A549 (cell line): ENCODE results near the gene TTC33. TPM values are rescaled to one million over a fixed set of nuclear protein-coding genes. Genes with fewer than 3 reads are reported as not detected.

Source experiments
- ATAC-seq, 2 experiments: fragments of 200-7000 bp in 1 of 2; fragments of >200 bp in 1 of 2; cut with Nextera tagmentation in 1 of 2; cut with Tn5 transposase in 1 of 2; 3 replicates each; pipeline versions ENCODE4 v1.8.0 to v1.9.1; 2018 to 2020; ENCODE audit warnings: mild to moderate bottlenecking in 1 of 2, moderate library complexity in 1 of 2
- CTCF ChIA-PET: fragments of 300-600 bp; sonication (Branson Sonifier 250); formaldehyde crosslinking; extraction: SDS; loops from one replicate; lab custom pipeline; 2021; ENCODE audit warnings: antibody characterized with exemption, inconsistent platforms; lab: Yijun Ruan, JAX
- POLR2A ChIA-PET: fragments of 350-600 bp; formaldehyde crosslinking; extraction: SDS; loops from one replicate; lab custom pipeline; 2021; ENCODE audit warnings: antibody characterized with exemption, inconsistent platforms; lab: Yijun Ruan, JAX
- DNase-seq, 2 experiments: peaks; one replicate each; pipeline versions ENCODE4 v3.0.0 to v3.0.0-alpha.2; 2011 to 2016; ENCODE audit warnings: low read depth in 1 of 2, low spot score in 1 of 2
- FAIRE-seq: peaks from 2 replicates; lab custom pipeline; 2011; peaks lifted over from hg19 to GRCh38; lab: Jason Lieb, UNC
- H3K27ac ChIP-seq, 2 experiments: fragments of >200 bp; sonication (Bioruptor Twin); formaldehyde crosslinking; 3 replicates each; pipeline ENCODE4 v1.5.1; 2016 to 2017
- H3K4me1 ChIP-seq: fragments of >200 bp; sonication (Bioruptor Twin); formaldehyde crosslinking; 3 replicates; pipeline ENCODE4 v1.6.1; 2016
- H3K4me2 ChIP-seq: fragments of >200 bp; sonication (Bioruptor Twin); formaldehyde crosslinking; 3 replicates; pipeline ENCODE4 v1.6.1; 2016
- H3K4me3 ChIP-seq: fragments of >200 bp; sonication (Bioruptor Twin); formaldehyde crosslinking; 3 replicates; pipeline ENCODE4 v1.5.1; 2016
- H3K9me3 ChIP-seq: fragments of >200 bp; sonication (Bioruptor Twin); formaldehyde crosslinking; 3 replicates; pipeline ENCODE4 v1.6.1; 2016
- BCL3 ChIP-seq: fragments of >200 bp; sonication (Bioruptor Twin); formaldehyde crosslinking; IDR thresholded peaks from 3 replicates; pipeline ENCODE4 v1.6.1; 2016
- CBX2 ChIP-seq: fragments of 200-600 bp; sonication (generic); IDR thresholded peaks from 2 replicates; pipeline ENCODE4 v1.6.1; 2016; ENCODE audit warnings: low read depth, mild to moderate bottlenecking, borderline replicate concordance
- CEBPB ChIP-seq, 2 experiments: fragments of >200 bp in 1 of 2; sonication (Bioruptor Twin) in 1 of 2; formaldehyde crosslinking in 1 of 2; IDR thresholded peaks; 2 replicates each; pipeline ENCODE4 v1.6.1; 2012 to 2016
- EHF ChIP-seq: fragments of 250-450 bp; sonication (Bioruptor Pico); IDR thresholded peaks from 2 replicates; pipeline ENCODE4 v1.5.0; 2020; ENCODE audit warnings: mild to moderate bottlenecking
- ELK1 ChIP-seq: fragments of 150-350 bp; IDR thresholded peaks from 2 replicates; pipeline ENCODE4 v1.6.1; 2014; ENCODE audit warnings: low read depth, mild to moderate bottlenecking, low read length
- EP300 ChIP-seq, 2 experiments: fragments of >200 bp; sonication (Bioruptor Twin); formaldehyde crosslinking; IDR thresholded peaks; 2 replicates in 1 of 2; 3 replicates in 1 of 2; pipeline ENCODE4 v1.6.1; 2016 to 2017
- ESRRA ChIP-seq: fragments of 150-350 bp; IDR thresholded peaks from 2 replicates; pipeline ENCODE4 v1.6.1; 2014; ENCODE audit warnings: mild to moderate bottlenecking, low read length, borderline replicate concordance
- FOXS1 ChIP-seq: fragments of 250-450 bp; sonication (Bioruptor Pico); IDR thresholded peaks from 2 replicates; pipeline ENCODE4 v1.5.0; 2020; ENCODE audit warnings: mild to moderate bottlenecking, moderate library complexity
- HOXB13 ChIP-seq: fragments of 250-450 bp; sonication (Bioruptor Pico); IDR thresholded peaks from 2 replicates; pipeline ENCODE4 v1.5.0; 2020; ENCODE audit warnings: low read depth, mild to moderate bottlenecking, moderate library complexity
- JUNB ChIP-seq: fragments of >200 bp; sonication (Bioruptor Twin); formaldehyde crosslinking; IDR thresholded peaks from 2 replicates; pipeline ENCODE4 v1.6.1; 2016
- NFE2L2 ChIP-seq: fragments of 150-350 bp; conservative IDR thresholded peaks from 2 replicates; pipeline ENCODE4 v1.6.1; 2014; ENCODE audit warnings: low read length
- POLR2A ChIP-seq: IDR thresholded peaks from 2 replicates; pipeline ENCODE4 v1.6.1; 2012; ENCODE audit warnings: mild to moderate bottlenecking, low read length
- RARB ChIP-seq: fragments of 250-450 bp; sonication (Bioruptor Pico); IDR thresholded peaks from 2 replicates; pipeline ENCODE4 v1.8.0; 2021; ENCODE audit warnings: mild to moderate bottlenecking, moderate library complexity
- RFX5 ChIP-seq: fragments of 450-650 bp; IDR thresholded peaks from 2 replicates; pipeline ENCODE4 v1.7.1; 2014; ENCODE audit warnings: antibody characterized with exemption, mild to moderate bottlenecking, moderate library complexity
- RNF2 ChIP-seq: fragments of 200-600 bp; sonication (generic); IDR thresholded peaks from 2 replicates; pipeline ENCODE4 v1.6.1; 2016; ENCODE audit warnings: low read depth, mild to moderate bottlenecking, antibody characterized with exemption, moderate library complexity, borderline replicate concordance
- ZFP36 ChIP-seq: fragments of 450-650 bp; IDR thresholded peaks from 2 replicates; pipeline ENCODE4 v1.6.1; 2014; ENCODE audit warnings: borderline replicate concordance; ENCODE audit not compliant: partially characterized antibody
- ZSCAN20 ChIP-seq: fragments of 250-450 bp; sonication (Bioruptor Pico); IDR thresholded peaks from 2 replicates; pipeline ENCODE4 v1.8.0; 2022; ENCODE audit warnings: mild to moderate bottlenecking, moderate library complexity
- WGBS: methylation state at CpG from one replicate; pipeline ENCODE4 v1.1.6; 2017; ENCODE audit errors: missing lambda C conversion rate; 5-methylcytosine and 5-hydroxymethylcytosine counted together
- polyA plus RNA-seq, 4 experiments: library from polyadenylated mRNA; depleted of rRNA in 3 of 4; stranded (reverse); fragments of >200 nt; fragmentation: RNase III in 1 of 4; extraction: RNeasy Plus Mini Kit Qiagen cat#74134 plus additional on column Dnase treatment in 1 of 4; gene quantifications; 2 replicates in 3 of 4; 3 replicates in 1 of 4; pipeline ENCODE4 v1.2.3, GENCODE V29; 2011 to 2017
- TF ChIP-seq, protein P1 (sequence below): fragments of >200 bp; sonication (Bioruptor Twin); formaldehyde crosslinking; IDR thresholded peaks from 2 replicates; pipeline ENCODE4 v1.6.1; 2016
- TF ChIP-seq, protein P2 (sequence below): IDR thresholded peaks from 2 replicates; pipeline ENCODE4 v1.6.1; 2012
- TF ChIP-seq, protein P3 (sequence below): IDR thresholded peaks from 2 replicates; pipeline ENCODE4 v1.6.1; 2012; ENCODE audit warnings: low read depth, borderline replicate concordance
- TF ChIP-seq, protein P4 (sequence below): fragments of 250-450 bp; sonication (Bioruptor Pico); IDR thresholded peaks from 2 replicates; pipeline ENCODE4 v1.5.0; 2020; ENCODE audit warnings: low read depth, mild to moderate bottlenecking, moderate library complexity

Gene TTC33
- polyA plus RNA-seq, 2 of the 4 experiments (the other 2 are of a cell fraction) = 17.1 to 19.8 TPM

DNA sequence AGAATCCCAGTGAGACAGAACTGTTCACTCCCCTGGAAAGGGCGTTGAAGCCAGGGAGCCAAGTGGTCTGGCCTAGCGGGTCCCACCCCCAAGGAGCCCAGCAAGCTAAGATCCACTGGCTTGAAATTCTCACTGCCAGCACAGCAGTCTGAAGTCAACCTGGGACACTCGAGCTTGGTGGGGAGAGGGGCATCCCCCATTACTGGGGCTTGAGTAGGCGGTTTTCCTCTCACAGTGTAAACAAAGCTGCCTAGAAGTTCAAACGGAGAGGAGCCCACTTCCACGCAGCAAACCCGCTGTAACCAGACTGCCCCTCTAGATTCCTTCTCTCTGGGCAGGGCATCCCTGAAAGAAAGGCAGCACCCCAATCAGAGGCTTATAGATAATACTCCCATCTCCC is 121.2 kb downstream of the TTC33 start:
- POLR2A ChIA-PET = no interaction called here
- no peak for DNase-seq
- WGBS = 72% methylated on average over 7 of the region's 7 CpGs
- H3K4me1 ChIP-seq = no peaks in the 10 kb centered on the region
- H3K4me3 ChIP-seq = no peak overlapping the region
- no peak for ATAC-seq
- no peak for TF ChIP-seq ESRRA
- CTCF ChIA-PET = interaction anchor here (0.8 kb wide), 1 partner anchor 19 kb away, joined by 3 read pairs; no protein-coding TSS in a partner anchor
- no peak overlapping the region for H3K27ac ChIP-seq
- H3K9me3 ChIP-seq = peaks cover 7% of the 10 kb centered on the region; the same call in 1 of the 3 replicates
- no peak for FAIRE-seq
- no peak overlapping the region for H3K4me2 ChIP-seq

DNA sequence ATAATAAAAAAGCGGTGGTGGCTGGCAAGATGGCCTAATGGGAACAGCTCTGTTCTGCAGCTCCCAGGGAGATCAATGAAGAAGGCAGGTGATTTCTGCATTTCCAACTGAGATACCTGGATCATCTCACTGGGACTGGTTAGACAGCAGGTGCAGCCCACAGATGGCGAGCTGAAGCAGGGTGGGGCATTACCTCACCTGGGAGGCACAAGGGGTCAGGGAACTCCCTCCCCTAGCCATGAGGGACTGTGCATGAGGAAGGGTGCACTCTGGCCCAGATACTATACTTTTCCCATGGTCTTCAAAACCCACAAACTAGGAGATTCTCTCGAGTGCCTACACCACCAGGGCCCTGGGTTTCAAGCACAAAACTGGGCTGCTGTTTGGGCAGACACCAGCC is 121.6 kb downstream of the TTC33 start:
- no peak overlapping the region for H3K4me3 ChIP-seq
- 54% methylated on average over 3 of the region's 3 CpGs for WGBS
- CTCF ChIA-PET = no interaction called here
- no peaks in the 10 kb centered on the region for H3K4me1 ChIP-seq
- TF ChIP-seq, protein P1, sequence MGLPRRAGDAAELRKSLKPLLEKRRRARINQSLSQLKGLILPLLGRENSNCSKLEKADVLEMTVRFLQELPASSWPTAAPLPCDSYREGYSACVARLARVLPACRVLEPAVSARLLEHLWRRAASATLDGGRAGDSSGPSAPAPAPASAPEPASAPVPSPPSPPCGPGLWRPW = no peak
- TF ChIP-seq EP300 (IDR thresholded peaks at IDR 0.05) (no peak), HOXB13 (no peak), BCL3 (no peak), ZFP36 (no peak), NFE2L2 (no peak), FOXS1 (no peak), CEBPB (IDR thresholded peaks at IDR 0.05) (no peak)
- TF ChIP-seq, protein P2, sequence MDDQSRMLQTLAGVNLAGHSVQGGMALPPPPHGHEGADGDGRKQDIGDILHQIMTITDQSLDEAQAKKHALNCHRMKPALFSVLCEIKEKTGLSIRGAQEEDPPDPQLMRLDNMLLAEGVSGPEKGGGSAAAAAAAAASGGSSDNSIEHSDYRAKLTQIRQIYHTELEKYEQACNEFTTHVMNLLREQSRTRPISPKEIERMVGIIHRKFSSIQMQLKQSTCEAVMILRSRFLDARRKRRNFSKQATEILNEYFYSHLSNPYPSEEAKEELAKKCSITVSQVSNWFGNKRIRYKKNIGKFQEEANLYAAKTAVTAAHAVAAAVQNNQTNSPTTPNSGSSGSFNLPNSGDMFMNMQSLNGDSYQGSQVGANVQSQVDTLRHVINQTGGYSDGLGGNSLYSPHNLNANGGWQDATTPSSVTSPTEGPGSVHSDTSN = no peak
- TF ChIP-seq, protein P3, sequence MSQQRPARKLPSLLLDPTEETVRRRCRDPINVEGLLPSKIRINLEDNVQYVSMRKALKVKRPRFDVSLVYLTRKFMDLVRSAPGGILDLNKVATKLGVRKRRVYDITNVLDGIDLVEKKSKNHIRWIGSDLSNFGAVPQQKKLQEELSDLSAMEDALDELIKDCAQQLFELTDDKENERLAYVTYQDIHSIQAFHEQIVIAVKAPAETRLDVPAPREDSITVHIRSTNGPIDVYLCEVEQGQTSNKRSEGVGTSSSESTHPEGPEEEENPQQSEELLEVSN = no peak
- POLR2A ChIA-PET = no interaction called here
- DNase-seq (no peak), ATAC-seq (no peak), FAIRE-seq (no peak)
- no peak overlapping the region for H3K27ac ChIP-seq
- H3K4me2 ChIP-seq = no peak overlapping the region
- 0 out of 3 replicates have a peak, but pooled peaks cover 5% of the 10 kb centered on the region for H3K9me3 ChIP-seq

DNA sequence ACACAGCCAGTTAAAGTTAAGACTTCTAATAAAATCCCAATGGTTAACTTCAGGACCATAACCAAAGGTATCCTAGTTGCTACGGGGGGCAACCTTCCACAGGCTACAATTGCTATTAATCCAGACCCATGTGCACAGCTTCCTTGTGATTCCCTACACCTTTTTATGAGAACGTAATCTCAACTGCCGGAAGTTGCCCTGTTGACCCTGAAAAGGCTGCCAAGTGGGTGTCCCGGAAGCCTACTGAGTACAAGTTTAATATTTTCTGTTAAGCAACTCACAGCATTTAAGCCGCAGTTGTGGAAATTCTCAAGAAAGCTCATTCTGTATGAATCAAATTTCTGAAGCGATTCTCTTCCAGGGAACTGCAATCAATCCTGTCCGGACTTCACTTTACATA is 124.5 kb downstream of the TTC33 start:
- Histone ChIP-seq H3K27ac (no peak overlapping the region), H3K4me2 (no peak overlapping the region), H3K4me3 (no peak overlapping the region), H3K4me1 (no peaks in the 10 kb centered on the region), H3K9me3 (no peaks in the 10 kb centered on the region)
- 65% methylated on average over 7 of the region's 7 CpGs for WGBS
- POLR2A ChIA-PET = no interaction called here
- TF ChIP-seq JUNB = no peak
- no peak for DNase-seq
- FAIRE-seq = no peak
- CTCF ChIA-PET = interaction anchor here (0.8 to 1.6 kb wide), 2 partner anchors 10 to 683 kb away, joined by 3 to 4 read pairs; no protein-coding TSS in a partner anchor
- no peak for ATAC-seq

DNA sequence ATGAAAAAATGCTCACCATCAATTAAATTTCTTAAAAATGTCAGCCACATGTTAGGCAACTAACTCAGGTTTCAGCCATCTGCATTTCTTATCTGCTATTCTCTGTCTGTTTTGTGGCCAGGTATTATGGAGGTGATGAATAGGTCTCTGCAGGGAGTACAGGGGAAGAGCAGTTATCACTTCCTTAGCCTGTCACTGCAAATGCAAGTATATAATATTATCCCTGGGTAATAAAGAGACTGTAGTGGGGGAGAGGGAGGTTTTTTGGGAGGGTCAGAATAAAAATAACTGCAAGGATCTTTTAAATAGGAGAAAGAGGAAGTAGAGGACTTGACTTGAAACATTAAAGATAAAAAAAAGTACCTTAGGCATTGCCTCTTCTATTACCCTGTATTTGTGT is 125.6 kb downstream of the TTC33 start:
- no peak overlapping the region for H3K4me3 ChIP-seq
- ChIA-PET POLR2A (no interaction called here), CTCF (interaction anchor here (1.6 kb wide), 1 partner anchor 682 kb away, joined by 3 read pairs; no protein-coding TSS in a partner anchor)
- DNase-seq (no peak), ATAC-seq (no peak), FAIRE-seq (no peak)
- H3K9me3 ChIP-seq = no peaks in the 10 kb centered on the region
- no peak overlapping the region for H3K27ac ChIP-seq
- TF ChIP-seq RNF2 = no peak
- TF ChIP-seq CBX2 = no peak
- H3K4me2 ChIP-seq = no peak overlapping the region
- no peaks in the 10 kb centered on the region for H3K4me1 ChIP-seq

GRCh38 chr5:40628407-40628806 is 127.4 kb downstream of the TTC33 start:
- FAIRE-seq (no peak), ATAC-seq (no peak), DNase-seq (no peak)
- Histone ChIP-seq H3K4me3 (no peak overlapping the region), H3K27ac (no peak overlapping the region), H3K4me1 (no peaks in the 10 kb centered on the region), H3K9me3 (no peaks in the 10 kb centered on the region), H3K4me2 (no peak overlapping the region)
- ChIA-PET POLR2A (no interaction called here), CTCF (no interaction called here)
- 97% methylated on average over 1 of the region's 1 CpG for WGBS
- TF ChIP-seq, protein P1 = no peak
- TF ChIP-seq RNF2 (no peak), JUNB (no peak), RFX5 (no peak), RARB (CRISPR knock-in tag) (no peak), CBX2 (no peak), EHF (CRISPR knock-in tag) (no peak), POLR2A (no peak), ELK1 (no peak), ZSCAN20 (CRISPR knock-in tag) (no peak)
- TF ChIP-seq, protein P4, sequence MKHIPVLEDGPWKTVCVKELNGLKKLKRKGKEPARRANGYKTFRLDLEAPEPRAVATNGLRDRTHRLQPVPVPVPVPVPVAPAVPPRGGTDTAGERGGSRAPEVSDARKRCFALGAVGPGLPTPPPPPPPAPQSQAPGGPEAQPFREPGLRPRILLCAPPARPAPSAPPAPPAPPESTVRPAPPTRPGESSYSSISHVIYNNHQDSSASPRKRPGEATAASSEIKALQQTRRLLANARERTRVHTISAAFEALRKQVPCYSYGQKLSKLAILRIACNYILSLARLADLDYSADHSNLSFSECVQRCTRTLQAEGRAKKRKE (CRISPR knock-in tag) = no peak
